ENCODE results near the gene GRM7.

DNA sequence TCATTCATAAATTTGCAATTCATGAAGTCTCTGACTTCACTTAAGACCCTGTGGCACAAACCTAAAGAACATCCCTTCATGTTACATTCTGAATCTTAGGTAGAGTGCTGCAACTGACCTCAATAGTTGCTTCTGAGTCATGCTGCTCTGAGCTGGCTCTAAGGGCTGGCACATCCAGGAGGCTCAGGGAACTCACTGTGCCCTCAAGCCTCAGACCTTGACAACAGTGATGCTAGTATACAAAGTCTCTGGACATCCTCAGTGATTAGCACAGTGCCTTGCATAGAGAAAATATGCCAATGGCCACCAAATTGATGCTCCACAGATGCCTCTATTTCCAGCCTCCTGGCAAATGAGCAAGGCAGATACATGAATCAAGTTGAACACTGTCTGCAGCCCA, 899.8 kb downstream of the GRM7 start:
- no peak for TF ChIP-seq SP2 (IDR thresholded peaks at IDR 0.05; ENCODE audit: extremely low read depth, low read depth, low read length, poor library complexity, severe bottlenecking)
- TF ChIP-seq, protein P1, sequence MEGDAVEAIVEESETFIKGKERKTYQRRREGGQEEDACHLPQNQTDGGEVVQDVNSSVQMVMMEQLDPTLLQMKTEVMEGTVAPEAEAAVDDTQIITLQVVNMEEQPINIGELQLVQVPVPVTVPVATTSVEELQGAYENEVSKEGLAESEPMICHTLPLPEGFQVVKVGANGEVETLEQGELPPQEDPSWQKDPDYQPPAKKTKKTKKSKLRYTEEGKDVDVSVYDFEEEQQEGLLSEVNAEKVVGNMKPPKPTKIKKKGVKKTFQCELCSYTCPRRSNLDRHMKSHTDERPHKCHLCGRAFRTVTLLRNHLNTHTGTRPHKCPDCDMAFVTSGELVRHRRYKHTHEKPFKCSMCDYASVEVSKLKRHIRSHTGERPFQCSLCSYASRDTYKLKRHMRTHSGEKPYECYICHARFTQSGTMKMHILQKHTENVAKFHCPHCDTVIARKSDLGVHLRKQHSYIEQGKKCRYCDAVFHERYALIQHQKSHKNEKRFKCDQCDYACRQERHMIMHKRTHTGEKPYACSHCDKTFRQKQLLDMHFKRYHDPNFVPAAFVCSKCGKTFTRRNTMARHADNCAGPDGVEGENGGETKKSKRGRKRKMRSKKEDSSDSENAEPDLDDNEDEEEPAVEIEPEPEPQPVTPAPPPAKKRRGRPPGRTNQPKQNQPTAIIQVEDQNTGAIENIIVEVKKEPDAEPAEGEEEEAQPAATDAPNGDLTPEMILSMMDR (IDR thresholded peaks at IDR 0.05 in 2 of 3, conservative IDR thresholded peaks at IDR 0.05 in 1 of 3; ENCODE audit: insufficient read depth in 2 of 3, low read depth in 1 of 3, low read length in 3 of 3), result no peak
- no peak for TF ChIP-seq SNAPC5 (CRISPR knock-in tag; IDR thresholded peaks at IDR 0.05)
- TF ChIP-seq MYC (IDR thresholded peaks at IDR 0.05; ENCODE audit: low read depth, low read length), result no peak
- TF ChIP-seq MYC (CRISPR knock-in tag; IDR thresholded peaks at IDR 0.05; ENCODE audit: borderline replicate concordance, low read depth), result no peak
- TF ChIP-seq, protein P2, sequence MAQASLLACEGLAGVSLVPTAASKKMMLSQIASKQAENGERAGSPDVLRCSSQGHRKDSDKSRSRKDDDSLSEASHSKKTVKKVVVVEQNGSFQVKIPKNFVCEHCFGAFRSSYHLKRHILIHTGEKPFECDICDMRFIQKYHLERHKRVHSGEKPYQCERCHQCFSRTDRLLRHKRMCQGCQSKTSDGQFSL (CRISPR knock-in tag; IDR thresholded peaks at IDR 0.05), result no peak
- TF ChIP-seq, protein P2 (tag; IDR thresholded peaks at IDR 0.05), result no peak
- TF ChIP-seq EP300 (IDR thresholded peaks at IDR 0.05; ENCODE audit: low read length), result no peak
- TF ChIP-seq, protein P3, sequence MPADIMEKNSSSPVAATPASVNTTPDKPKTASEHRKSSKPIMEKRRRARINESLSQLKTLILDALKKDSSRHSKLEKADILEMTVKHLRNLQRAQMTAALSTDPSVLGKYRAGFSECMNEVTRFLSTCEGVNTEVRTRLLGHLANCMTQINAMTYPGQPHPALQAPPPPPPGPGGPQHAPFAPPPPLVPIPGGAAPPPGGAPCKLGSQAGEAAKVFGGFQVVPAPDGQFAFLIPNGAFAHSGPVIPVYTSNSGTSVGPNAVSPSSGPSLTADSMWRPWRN (IDR thresholded peaks at IDR 0.05; ENCODE audit: low read depth), result no peak
- TF ChIP-seq ARNT (IDR thresholded peaks at IDR 0.05), result no peak
- no peak for TF ChIP-seq SRSF3 (IDR thresholded peaks at IDR 0.05; ENCODE audit: insufficient read depth, low read length)
- TF ChIP-seq ETV5 (CRISPR knock-in tag; IDR thresholded peaks at IDR 0.05; ENCODE audit: low read depth), result no peak
- TF ChIP-seq TAF1 (IDR thresholded peaks at IDR 0.05; ENCODE audit: control insufficient read depth, extremely low read depth, insufficient read depth, low read length, severe bottlenecking), result no peak
- TF ChIP-seq CEBPG (CRISPR knock-in tag; IDR thresholded peaks at IDR 0.05), result no peak
- TF ChIP-seq CEBPG (tag; conservative IDR thresholded peaks at IDR 0.05 in 1 of 2, IDR thresholded peaks at IDR 0.05 in 1 of 2), result no peak
- TF ChIP-seq FOXM1 (IDR thresholded peaks at IDR 0.05; ENCODE audit: low read depth), result no peak
- no peak for TF ChIP-seq FOXM1 (CRISPR knock-in tag; IDR thresholded peaks at IDR 0.05; ENCODE audit: low read depth)
- TF ChIP-seq NR2C2 (CRISPR knock-in tag; IDR thresholded peaks at IDR 0.05), result no peak
- no peak for TF ChIP-seq NR2C2 (tag; IDR thresholded peaks at IDR 0.05)

All from K562 (cell line).